IMR-90 (cell line): Measurements from ENCODE around the gene PNKD. TPM values are rescaled to one million over a fixed set of nuclear protein-coding genes. Genes with fewer than 3 reads are reported as not detected.

Experiments
- ATAC-seq: fragments of 200-7000 bp; cut with Tn5 transposase; 2 replicates; pipeline ENCODE4 v1.9.1; 2020; ENCODE audit warnings: low read depth, mild to moderate bottlenecking, moderate library complexity
- BruUV-seq: library from RNA; stranded (reverse); fragments of 400-500 nt; replicated peaks from 2 replicates; lab custom pipeline; 2021; lab: Mats Ljungman, UMichigan
- CTCF ChIA-PET: fragments of 300-600 bp; formaldehyde crosslinking; extraction: SDS; loops from one replicate; lab custom pipeline; 2021; ENCODE audit warnings: antibody characterized with exemption; lab: Yijun Ruan, JAX
- POLR2A ChIA-PET: fragments of 300-600 bp; sonication (Branson Sonifier 250); formaldehyde crosslinking; loops from one replicate; lab custom pipeline; 2022; ENCODE audit warnings: antibody characterized with exemption; ENCODE audit not compliant: unreplicated experiment; lab: Charles Lee
- DNase-seq: peaks from one replicate; pipeline ENCODE4 v3.0.0; 2013
- H2AFZ ChIP-seq: replicated peaks from 2 replicates; pipeline ENCODE3; 2013; ENCODE audit warnings: low read length, mild to moderate bottlenecking; ENCODE audit not compliant: poor library complexity
- H2AK5ac ChIP-seq: 2 replicates; pipeline ENCODE4 v1.6.1; 2013; ENCODE audit warnings: low read depth, low read length, inconsistent platforms
- H2AK9ac ChIP-seq: replicated peaks from 2 replicates; pipeline ENCODE3; 2013; ENCODE audit warnings: mild to moderate bottlenecking, low read depth, low read length, moderate library complexity; ENCODE audit not compliant: poor library complexity
- H2BK120ac ChIP-seq: 2 replicates; pipeline ENCODE4 v1.6.1; 2013; ENCODE audit warnings: low read depth, low read length, inconsistent platforms
- H2BK15ac ChIP-seq: 3 replicates; pipeline ENCODE4 v1.6.1; 2013; ENCODE audit warnings: low read depth, low read length, inconsistent platforms
- H2BK20ac ChIP-seq: 2 replicates; pipeline ENCODE4 v1.6.1; 2013; ENCODE audit warnings: low read depth, mild to moderate bottlenecking, inconsistent platforms, low read length, moderate library complexity
- H2BK5ac ChIP-seq: 2 replicates; pipeline ENCODE4 v1.6.1; 2013; ENCODE audit warnings: mild to moderate bottlenecking, low read depth, low read length, inconsistent platforms; ENCODE audit not compliant: poor library complexity, severe bottlenecking
- H3K14ac ChIP-seq: replicated peaks from 2 replicates; pipeline ENCODE4 v1.6.1; 2013; ENCODE audit warnings: low read depth, low read length, inconsistent platforms
- H3K18ac ChIP-seq: 2 replicates; pipeline ENCODE4 v1.6.1; 2013; ENCODE audit warnings: low read depth, low read length, control low read depth
- H3K23ac ChIP-seq: 2 replicates; pipeline ENCODE4 v1.6.1; 2013; ENCODE audit warnings: low read depth, low read length, inconsistent platforms
- H3K27ac ChIP-seq: 2 replicates; pipeline ENCODE4 v1.5.1; 2013; ENCODE audit warnings: mild to moderate bottlenecking, control low read depth, low read length; ENCODE audit not compliant: insufficient read depth
- H3K27me3 ChIP-seq: 2 replicates; pipeline ENCODE4 v1.6.1; 2013; ENCODE audit warnings: low read length; ENCODE audit not compliant: control insufficient read depth, insufficient read depth
- H3K36me3 ChIP-seq: 2 replicates; pipeline ENCODE4 v1.6.1; 2013; ENCODE audit warnings: low read length, mixed read lengths; ENCODE audit not compliant: control insufficient read depth, insufficient read depth
- H3K4ac ChIP-seq: 2 replicates; pipeline ENCODE4 v1.6.1; 2013; ENCODE audit warnings: low read depth, low read length, inconsistent platforms
- H3K4me1 ChIP-seq: 2 replicates; pipeline ENCODE4 v1.6.1; 2013; ENCODE audit warnings: low read length, mixed read lengths; ENCODE audit not compliant: control insufficient read depth, insufficient read depth
- H3K4me2 ChIP-seq: 2 replicates; pipeline ENCODE4 v1.6.1; 2013; ENCODE audit warnings: low read depth, mild to moderate bottlenecking, control low read depth, low read length, moderate library complexity
- H3K4me3 ChIP-seq: 2 replicates; pipeline ENCODE4 v1.5.1; 2013; ENCODE audit warnings: low read depth, mild to moderate bottlenecking, control low read depth, low read length, moderate library complexity; ENCODE audit not compliant: insufficient read depth
- H3K56ac ChIP-seq: 2 replicates; pipeline ENCODE4 v1.6.1; 2013; ENCODE audit warnings: low read length, inconsistent platforms; ENCODE audit not compliant: insufficient read depth; ENCODE audit errors: extremely low read depth
- H3K79me1 ChIP-seq, 2 experiments: 2 replicates each; pipeline ENCODE4 v1.6.1; 2013; ENCODE audit warnings: low read length in 2 of 2, inconsistent platforms in 1 of 2, low read depth in 1 of 2
- H3K9ac ChIP-seq: 2 replicates; pipeline ENCODE4 v1.6.1; 2013; ENCODE audit warnings: low read depth, low read length, control low read depth
- H3K9me1 ChIP-seq: 2 replicates; pipeline ENCODE4 v1.6.1; 2013; ENCODE audit warnings: low read length, inconsistent platforms; ENCODE audit not compliant: insufficient read depth
- H3K9me3 ChIP-seq: 2 replicates; pipeline ENCODE4 v1.6.1; 2013; ENCODE audit warnings: low read length; ENCODE audit not compliant: control insufficient read depth, insufficient read depth
- H4K20me1 ChIP-seq: 2 replicates; pipeline ENCODE4 v1.6.1; 2013; ENCODE audit warnings: low read length, inconsistent platforms; ENCODE audit not compliant: insufficient read depth
- H4K5ac ChIP-seq: 2 replicates; pipeline ENCODE4 v1.6.1; 2013; ENCODE audit warnings: mild to moderate bottlenecking, low read depth, low read length, control low read depth
- H4K8ac ChIP-seq, 2 experiments: 2 replicates each; pipeline ENCODE4 v1.6.1; 2013; ENCODE audit warnings: low read depth in 2 of 2, low read length in 2 of 2, control low read depth in 1 of 2, inconsistent platforms in 1 of 2
- H4K91ac ChIP-seq: 2 replicates; pipeline ENCODE4 v1.6.1; 2013; ENCODE audit warnings: low read depth, low read length, inconsistent platforms; ENCODE audit not compliant: insufficient read depth
- BHLHE40 ChIP-seq: fragments of 150-350 bp; IDR thresholded peaks from 2 replicates; pipeline ENCODE4 v1.6.1; 2016; ENCODE audit warnings: mild to moderate bottlenecking, low read depth, low read length
- CHD1 ChIP-seq: IDR thresholded peaks from 2 replicates; pipeline ENCODE4 v1.6.1; 2012; ENCODE audit warnings: low read depth, low read length, improper control_type of control experiment
- CTCF ChIP-seq: conservative IDR thresholded peaks from 2 replicates; pipeline ENCODE4 v1.5.1; 2012; ENCODE audit warnings: mild to moderate bottlenecking, low read depth, low read length, improper control_type of control experiment
- MXI1 ChIP-seq: IDR thresholded peaks from 2 replicates; pipeline ENCODE4 v1.6.1; 2012; ENCODE audit warnings: low read depth, mild to moderate bottlenecking, low read length, moderate library complexity, borderline replicate concordance
- RAD21 ChIP-seq: IDR thresholded peaks from 2 replicates; pipeline ENCODE4 v1.6.1; 2012; ENCODE audit warnings: low read length, improper control_type of control experiment
- RFX5 ChIP-seq: IDR thresholded peaks from 2 replicates; pipeline ENCODE4 v1.8.0; 2012; ENCODE audit warnings: low read depth, mild to moderate bottlenecking, low read length, moderate library complexity
- SMC3 ChIP-seq: fragments of 150-350 bp; IDR thresholded peaks from 2 replicates; pipeline ENCODE4 v1.6.1; 2016; ENCODE audit warnings: low read depth, mild to moderate bottlenecking, antibody characterized with exemption, low read length, moderate library complexity
- USF2 ChIP-seq: fragments of 150-350 bp; IDR thresholded peaks from 2 replicates; pipeline ENCODE4 v1.6.1; 2017; ENCODE audit warnings: mild to moderate bottlenecking, antibody characterized with exemption, low read length, low read depth
- WGBS, 2 experiments: methylation state at CpG; one replicate each; pipeline versions ENCODE4 v1.1.5 to v1.1.7; 2013; ENCODE audit warnings: missing lambda C conversion rate in 2 of 2; ENCODE audit not compliant: insufficient read length in 1 of 2; ENCODE audit errors: extremely low coverage in 2 of 2; 5-methylcytosine and 5-hydroxymethylcytosine counted together
- dilution Hi-C: fragments of 300-500 bp; cut with HindIII; formaldehyde crosslinking; loops from one replicate; pipeline ENCODE4 v1.14.3; 2018; ENCODE audit warnings: low sequenced_read_pairs; ENCODE audit not compliant: unreplicated experiment
- in situ Hi-C: fragments of 300-500 bp; cut with MboI; formaldehyde crosslinking; loops from 3 replicates; pipeline ENCODE4 v1.14.3; 2019; ENCODE audit warnings: low sequenced_read_pairs, inconsistent platforms, mixed read lengths
- intact Hi-C: fragments of 100-400 bp; cut with micrococcal nuclease; formaldehyde crosslinking; loops from 2 replicates; pipeline ENCODE4 v1.10.0; 2022
- polyA plus RNA-seq, 3 experiments: library from polyadenylated mRNA; depleted of rRNA; stranded (reverse); fragments of >200 nt; gene quantifications; 2 replicates each; pipeline ENCODE4 v1.2.3, GENCODE V29; 2012; ENCODE audit warnings: low replicate concordance in 1 of 3
- total RNA-seq: library from RNA; depleted of rRNA; stranded (reverse); fragments of >200 nt; gene quantifications from 2 replicates; pipeline ENCODE4 v1.2.3, GENCODE V29; 2012

The PNKD gene
- total and polyA plus RNA-seq, 2 of the 4 experiments (the other 2 are of a cell fraction), result 19.2 to 68.5 TPM

GRCh38 chr2:218300141-218300540 lies 29.8 kb downstream of the PNKD start:
- H3K4ac ChIP-seq, result no peak overlapping the region
- TF ChIP-seq SMC3 (no peak), CTCF (no peak), MXI1 (no peak), BHLHE40 (no peak), RFX5 (no peak), RAD21 (no peak), CHD1 (no peak), USF2 (no peak)
- no peaks in the 10 kb centered on the region for H3K27me3 ChIP-seq
- no peak for ATAC-seq
- H3K36me3 ChIP-seq, result no peaks in the 10 kb centered on the region
- no peak overlapping the region for H2AK5ac ChIP-seq
- H2BK120ac ChIP-seq, result no peak overlapping the region
- no peak overlapping the region for H3K4me2 ChIP-seq
- CTCF ChIA-PET, result interaction anchor here (0.7 kb wide), 2 partner anchors 19 to 263 kb away, joined by 3 read pairs; no protein-coding TSS in a partner anchor
- no peak overlapping the region for H2AFZ ChIP-seq
- H3K4me1 ChIP-seq, result peaks cover 4% of the 10 kb centered on the region; the same call in 1 of the 2 replicates
- H3K18ac ChIP-seq, result no peak overlapping the region
- H3K14ac ChIP-seq, result no peak overlapping the region
- dilution Hi-C loops (no loop called here), intact Hi-C loops (no loop called here), in situ Hi-C loops (loop anchor here (10.0 kb wide), 1 partner anchor 165 kb away; no protein-coding TSS in a partner anchor)
- H2BK5ac ChIP-seq, result no peak overlapping the region
- H4K91ac ChIP-seq, result no peak overlapping the region
- H4K20me1 ChIP-seq, result no peaks in the 10 kb centered on the region
- H3K56ac ChIP-seq, result no peak overlapping the region
- H3K9me1 ChIP-seq, result peaks cover 5% of the 10 kb centered on the region
- no peak overlapping the region for H4K5ac ChIP-seq
- H3K27ac ChIP-seq, result no peak overlapping the region
- H4K8ac ChIP-seq, result no peak overlapping the region
- no peak overlapping the region for H3K9ac ChIP-seq
- 77% methylated on average over 2 of the region's 4 CpGs; no CpG with 5 or more reads in 1 of the 2 experiments for WGBS, 2 experiments
- POLR2A ChIA-PET, result no interaction called here
- H3K9me3 ChIP-seq, result no peaks in the 10 kb centered on the region
- no peak overlapping the region for H2BK15ac ChIP-seq
- H3K4me3 ChIP-seq, result no peak overlapping the region
- H3K23ac ChIP-seq, result no peak overlapping the region
- H2BK20ac ChIP-seq, result no peak overlapping the region
- no TSS peak for BruUV-seq
- no peak overlapping the region for H2AK9ac ChIP-seq
- DNase-seq, result no peak
- H3K79me1 ChIP-seq, result no peaks in the 10 kb centered on the region
